Nucleus accumbens (tissue), 56 donors: ENCODE data around the gene HOXB3.

Experiments used
- DNase-seq, 56 donors: peaks; one replicate each; lab custom pipeline; 2025; lab: John Stamatoyannopoulos, UW

The HOXB3 gene

DNA sequence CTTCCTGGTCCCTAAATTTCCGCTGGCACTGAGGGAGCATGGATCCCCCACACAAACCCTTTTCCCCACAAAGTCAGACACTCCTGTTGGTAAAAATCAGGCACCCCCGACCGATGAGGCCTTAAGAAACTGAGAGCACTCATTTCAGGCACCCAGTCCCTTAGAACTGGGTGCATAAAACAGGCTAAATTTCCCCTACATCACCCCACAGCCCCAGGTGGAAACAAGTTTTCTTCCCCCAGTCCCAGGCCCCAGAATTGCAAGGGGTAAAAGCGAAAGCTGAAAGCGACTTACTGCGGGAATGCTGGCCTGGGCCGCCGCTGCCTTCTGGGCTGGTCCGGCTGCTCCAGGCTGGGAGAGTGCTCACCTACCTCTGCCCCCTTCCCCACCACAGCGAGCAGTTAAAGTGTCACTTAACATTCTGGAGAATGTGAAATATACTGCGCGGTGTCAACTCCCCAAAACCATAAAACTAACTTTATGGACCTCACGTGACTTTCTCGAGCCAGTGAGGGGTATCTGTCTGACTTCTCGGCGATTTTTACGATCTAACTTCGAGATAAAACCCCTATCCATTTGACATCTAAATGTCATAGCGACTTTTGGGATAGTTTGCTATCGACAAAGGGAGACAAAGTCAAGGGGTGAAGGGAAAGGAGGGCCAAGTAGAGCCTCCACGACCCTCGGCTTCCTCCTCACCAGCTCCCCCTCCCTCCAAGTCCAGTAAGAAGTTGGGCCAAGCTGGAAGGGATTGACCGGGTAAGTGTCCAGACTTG is at the start of gene HOXB3:
Gene HOXB3 (minus strand): TSS at position 411 of the 776 bp plus-strand sequence. CDS start 37,767 bp downstream, outside the sequence.
- DNase-seq = no peak

DNA sequence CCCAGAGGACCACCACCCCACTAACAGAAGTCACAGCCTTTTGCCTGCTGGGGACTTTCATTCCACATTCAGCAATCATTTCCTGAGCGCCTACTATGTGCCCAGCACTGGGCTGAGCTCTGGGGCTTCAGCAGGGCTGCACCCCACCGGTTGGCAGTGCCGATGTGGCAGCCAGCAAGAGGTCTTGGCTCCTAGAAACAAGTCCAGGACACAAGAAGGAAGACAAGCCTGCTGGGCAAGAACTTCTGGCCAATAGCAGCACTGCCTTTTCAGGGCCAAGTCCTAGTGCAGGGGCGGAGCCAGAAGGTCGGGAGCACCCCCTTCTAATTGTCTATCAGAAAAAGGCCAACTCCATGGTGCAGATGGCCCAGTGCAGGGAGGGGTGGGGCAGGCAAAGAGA is 49.1 kb upstream of the HOXB3 start:
- no peak for DNase-seq

DNA sequence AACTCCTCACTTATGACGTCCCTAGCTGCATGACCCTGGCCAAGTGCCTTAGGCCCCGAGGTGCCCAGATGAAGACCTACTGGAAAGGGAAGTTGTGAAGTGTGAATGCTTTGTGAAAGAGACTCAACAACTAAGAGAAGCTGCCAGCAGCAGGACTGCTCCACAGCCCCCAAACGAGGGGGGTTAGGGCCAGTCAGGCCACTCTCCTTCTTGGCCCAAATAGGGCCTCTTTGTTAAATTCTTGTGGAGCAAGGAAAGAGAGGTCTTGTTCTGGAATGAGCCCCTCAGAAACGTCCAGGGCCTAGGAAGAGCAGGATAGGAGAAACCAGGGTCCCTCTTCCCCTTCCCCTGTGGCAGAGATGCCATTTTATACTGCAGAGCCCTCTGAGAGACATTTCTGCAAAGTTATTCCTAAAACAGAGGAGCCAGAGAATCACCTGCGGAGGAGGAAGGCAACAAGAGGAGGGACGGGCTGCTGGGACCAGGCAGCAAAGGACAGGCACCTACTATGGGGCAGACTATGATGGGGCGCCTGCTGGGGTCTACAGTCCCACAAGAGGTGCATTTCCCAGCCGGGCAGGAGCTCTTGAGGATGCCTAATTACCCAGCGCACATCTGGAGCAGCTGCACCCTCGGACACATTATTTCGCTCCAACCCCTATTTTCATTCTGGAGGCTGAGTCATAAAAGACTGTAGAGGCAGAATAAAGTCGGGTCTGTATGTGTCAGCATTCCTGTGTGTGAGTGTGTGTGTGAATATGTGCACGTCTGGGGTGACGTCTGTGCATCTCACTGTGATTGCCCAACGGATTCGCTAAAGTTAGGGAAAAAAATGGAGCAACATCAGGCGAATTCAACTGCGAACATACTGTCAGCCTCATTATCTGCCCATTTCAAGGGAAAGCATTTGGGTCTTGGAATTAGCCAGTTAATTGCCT is 47.6 kb upstream of the HOXB3 start:
- DNase-seq = no peak

DNA sequence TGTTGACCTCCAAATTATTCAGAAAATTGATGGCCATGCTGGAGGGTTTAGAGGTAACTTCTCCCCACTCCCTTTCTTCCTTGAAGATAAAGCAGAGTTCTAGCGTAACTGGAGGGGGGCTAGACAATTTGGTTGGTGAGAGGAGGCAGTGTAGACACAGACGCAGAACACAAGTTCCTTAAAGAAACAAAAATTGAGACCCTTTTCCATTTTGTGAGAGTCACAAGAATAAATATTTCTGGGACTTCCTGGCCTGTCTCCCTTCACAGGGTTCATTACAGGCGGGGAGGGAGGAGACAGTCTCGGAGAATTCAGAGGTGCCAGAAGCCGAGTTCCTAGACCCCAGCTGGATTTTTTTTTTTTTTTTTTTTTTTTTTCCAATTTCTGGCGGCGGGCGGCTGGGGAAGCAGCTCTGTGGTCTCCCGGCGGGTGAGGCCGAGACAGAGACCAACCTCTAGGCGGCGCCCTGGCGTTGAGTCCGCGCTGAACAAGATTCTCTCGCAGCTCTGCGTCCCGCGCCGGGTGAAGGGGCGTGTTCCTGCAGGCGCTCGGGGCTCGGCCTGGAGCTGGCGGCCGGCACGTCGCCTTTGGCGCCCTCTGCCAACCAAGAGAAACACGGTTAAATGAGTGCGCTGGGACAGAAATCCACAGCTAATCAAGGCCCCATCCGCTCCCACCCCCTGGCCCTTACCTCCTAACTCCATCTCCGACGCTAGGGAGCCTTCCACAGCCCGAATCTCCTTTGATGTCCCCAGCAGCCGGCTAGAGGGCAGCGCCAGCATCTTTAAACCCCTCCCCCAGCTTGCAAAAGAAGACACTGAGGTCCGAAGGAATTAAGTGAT is 46.4 kb upstream of the HOXB3 start:
- DNase-seq = peak in 7 of 56 donors; percentile 5 to 34 (median 7)

DNA sequence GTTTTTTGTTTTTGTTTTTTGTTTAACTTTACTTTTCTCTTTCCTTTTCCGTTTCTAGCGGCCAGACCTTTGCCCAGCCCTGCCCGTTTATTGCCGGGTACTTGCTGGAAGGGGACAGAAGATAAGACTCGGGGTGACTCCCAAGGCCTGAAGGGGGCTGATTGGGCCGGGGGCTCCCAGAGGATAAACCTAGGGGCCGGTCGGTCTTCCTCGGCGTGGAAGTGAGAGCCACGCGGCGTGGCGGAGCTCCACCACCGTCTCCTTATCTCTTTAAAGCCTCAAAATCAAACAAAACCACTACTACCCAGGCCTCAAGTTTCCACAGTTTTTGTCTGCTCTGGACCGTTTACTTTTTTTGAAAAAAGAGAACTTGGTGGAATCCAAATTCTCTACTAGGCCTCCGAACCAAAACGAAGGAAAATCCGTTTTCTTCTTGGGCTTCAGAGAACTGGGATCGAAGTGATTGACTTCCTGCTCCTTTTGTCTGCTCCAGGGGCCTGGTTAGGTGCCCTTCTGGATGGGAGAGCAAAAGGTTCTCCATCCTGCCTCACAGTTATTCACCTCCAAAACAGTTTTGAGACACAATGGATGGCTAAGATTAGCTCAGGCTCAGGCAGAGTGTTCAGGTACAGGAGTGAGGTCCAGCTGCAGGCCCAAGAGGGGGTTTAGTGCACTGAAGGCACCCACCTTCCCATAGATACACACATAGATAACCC is 44.6 kb upstream of the HOXB3 start:
- DNase-seq = no peak

DNA sequence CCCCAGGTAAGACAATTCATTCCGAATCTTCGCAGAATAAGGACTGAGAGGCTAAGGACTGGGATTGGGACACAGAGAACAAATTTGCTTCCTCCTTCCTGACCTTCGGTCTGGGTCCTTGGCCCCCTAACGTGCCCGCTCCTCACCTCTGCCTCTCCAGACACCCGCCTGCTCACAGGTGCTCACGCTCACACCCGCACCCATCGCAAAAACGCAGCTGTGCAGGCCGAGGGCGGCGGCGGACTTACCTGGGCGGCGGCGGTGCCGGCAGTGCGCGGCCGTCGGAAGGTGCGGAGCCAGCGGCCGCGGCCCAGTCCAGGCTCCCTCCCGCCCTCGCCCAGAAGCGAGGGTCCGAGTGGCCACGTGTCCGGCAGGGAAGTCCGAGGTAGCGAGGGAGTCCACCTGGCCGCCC is 43.2 kb upstream of the HOXB3 start:
- DNase-seq = no peak

DNA sequence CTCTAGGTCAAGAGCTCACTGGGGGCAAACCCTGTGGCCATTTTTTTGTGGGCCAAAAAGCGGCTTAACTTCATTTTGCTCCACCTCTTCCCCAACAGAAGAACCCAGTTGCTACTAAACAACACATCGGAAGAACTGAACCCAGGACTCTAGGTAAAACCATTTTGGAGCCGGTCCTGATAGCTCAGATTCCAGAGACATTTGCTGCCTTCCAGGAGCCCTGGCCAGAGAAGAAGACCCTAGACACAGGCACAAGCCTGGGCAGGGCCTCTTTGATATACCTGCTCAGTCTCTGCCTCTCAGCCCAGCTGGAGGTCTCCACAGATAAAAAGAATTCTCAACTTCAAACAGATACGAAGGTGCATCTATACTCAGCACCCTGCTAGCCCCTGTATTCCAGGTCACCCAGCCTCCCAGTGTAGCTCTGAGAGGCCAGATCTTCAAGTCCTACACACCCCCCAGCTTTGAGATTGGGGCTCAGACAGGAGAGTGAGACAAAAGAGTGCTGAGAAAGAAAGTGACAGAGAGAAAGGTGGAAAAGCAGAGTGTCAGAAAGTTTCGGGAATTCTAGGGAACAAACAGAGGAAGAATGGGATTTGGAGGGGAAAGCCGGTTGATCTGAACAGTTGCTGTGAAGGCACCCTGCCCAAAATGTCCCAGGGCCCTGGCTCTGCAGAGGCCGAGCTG is 42.7 kb upstream of the HOXB3 start:
- DNase-seq = no peak

DNA sequence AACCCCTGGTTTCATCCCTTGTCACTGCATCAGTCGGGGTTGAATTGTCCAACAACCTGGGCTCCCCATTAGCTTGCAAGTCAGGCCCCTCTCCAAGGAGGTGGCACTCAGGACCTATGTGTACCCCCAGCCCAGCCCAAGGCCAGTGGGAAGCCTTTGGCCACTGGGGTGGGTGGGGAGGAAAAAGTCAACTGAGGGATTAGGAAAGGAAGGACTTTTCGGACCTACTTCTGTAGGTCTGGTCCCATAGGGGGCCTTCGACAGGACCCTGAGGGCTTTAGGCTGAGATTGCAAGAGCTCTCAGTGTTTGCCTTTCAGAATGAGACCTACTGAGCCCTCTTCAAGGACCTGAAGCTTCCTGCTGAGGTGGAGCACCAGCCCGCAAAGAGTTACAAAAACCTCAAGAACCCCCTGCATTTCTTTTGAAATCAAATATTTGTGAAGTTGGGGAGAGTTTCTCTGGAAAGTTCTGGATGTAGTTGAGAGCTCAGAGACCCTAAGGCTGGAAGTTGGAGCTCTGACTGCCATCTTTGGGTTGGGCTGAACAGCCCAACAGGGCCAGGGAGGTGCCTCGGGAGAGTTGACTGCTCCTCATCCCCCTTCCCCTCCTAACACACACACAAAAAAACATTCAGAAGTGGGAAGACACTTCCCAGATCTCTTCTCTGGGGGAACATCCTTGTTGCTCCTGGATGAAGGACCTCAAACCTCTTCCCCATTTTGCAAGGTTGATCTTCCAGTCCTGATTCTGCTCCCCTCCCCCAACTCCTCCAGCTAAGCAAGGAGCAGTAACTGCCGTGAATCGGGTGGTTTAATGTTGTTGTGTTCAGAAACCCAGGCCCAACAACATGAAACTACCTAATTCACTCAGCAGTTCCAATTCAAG is 41.9 kb upstream of the HOXB3 start:
- no peak for DNase-seq

DNA sequence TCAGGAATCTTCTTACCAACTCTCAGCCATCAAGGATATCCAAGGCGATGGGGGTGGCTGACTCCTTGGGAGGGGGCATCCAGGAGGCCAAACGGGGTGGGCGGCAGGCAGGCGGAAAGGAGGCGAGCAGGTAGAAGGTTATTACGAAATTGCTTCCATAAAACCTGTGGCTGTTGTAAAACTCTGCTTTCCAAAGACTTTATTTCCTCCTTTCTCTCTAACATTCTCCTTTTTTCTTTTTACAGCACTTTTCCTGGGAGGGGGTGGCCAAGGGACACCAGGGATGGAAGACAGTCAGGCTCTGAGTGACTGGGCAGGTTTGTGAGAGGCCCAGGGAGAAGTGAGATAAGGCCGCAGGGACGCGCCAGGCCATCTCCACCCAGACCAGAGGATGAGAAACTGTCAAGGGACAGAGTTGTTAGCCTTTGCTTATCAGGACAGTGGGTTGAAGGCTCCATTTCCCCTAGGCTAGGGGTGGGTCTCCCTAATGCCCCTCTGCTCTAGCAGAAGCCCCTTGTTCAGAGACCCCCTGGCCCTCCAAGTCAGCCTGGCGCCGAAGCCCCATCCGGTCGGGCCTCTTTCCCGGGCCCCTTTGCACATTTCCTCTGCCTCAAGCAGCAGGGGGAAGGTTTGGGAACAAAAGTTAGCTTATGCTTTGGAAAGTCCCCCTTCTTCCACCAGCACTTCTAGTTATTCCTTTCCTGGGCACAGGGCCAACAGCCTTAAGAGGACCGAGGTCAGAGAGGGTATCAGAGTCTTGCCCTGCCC is 41.1 kb upstream of the HOXB3 start:
- DNase-seq = no peak

DNA sequence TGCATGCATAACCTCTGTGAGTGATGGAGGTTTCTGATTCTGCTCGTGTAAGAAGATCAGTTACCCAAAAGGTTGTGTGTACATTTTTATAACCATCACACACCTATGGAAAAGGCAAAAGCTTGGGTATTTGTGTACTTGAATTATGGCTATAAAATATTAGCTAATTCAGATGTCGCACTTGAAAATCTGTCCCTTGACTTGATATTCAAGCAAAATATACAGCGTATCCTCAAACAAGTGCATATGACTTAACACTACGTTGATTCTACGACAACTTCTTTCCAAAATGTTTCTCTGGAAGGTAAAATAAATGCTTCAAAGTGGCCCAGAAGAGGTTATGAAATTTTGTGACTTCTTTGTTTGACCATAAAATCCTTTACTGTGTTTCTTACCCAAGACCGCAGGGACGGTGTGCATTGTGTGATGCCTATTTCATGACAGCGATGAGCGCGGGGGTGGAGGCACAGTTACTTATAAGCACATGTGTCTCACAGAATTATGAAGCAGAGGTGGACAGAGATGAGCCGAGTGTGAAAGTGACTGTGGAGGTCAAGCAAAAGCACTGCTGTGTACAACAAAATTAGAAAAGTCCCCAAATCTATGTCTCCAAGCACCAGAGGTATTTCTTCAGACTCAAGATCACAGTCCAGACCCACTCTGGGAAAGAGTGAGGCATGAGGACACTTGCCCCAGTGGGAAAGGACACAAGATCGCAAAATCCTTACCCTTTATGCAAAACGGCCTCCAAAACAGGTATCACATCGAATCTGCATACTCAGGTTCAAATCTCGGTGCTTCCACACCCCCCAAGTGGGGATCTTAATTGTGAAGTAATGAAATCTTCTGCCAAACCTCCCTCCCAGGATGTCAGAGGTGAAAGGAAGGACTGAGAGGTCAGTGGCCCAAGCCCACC is 40.2 kb upstream of the HOXB3 start:
- no peak for DNase-seq

DNA sequence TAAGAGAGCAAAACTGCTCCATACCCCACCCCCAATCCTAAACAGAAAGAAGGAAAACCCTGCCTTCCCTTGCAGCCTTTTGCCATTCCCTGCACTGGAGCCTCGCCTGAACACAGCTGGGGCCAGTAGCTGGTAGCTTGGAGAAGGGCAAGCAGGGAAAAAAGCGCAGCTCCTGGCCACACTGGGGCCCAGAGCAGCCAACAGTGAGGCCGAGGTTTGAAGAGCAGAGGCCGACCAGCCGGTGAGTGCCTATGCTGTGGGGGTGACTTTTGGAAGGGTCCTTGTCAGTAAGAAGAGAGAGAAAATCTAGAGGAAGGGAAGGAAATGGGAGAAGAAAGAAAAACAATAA is 39.3 kb upstream of the HOXB3 start:
- no peak for DNase-seq

DNA sequence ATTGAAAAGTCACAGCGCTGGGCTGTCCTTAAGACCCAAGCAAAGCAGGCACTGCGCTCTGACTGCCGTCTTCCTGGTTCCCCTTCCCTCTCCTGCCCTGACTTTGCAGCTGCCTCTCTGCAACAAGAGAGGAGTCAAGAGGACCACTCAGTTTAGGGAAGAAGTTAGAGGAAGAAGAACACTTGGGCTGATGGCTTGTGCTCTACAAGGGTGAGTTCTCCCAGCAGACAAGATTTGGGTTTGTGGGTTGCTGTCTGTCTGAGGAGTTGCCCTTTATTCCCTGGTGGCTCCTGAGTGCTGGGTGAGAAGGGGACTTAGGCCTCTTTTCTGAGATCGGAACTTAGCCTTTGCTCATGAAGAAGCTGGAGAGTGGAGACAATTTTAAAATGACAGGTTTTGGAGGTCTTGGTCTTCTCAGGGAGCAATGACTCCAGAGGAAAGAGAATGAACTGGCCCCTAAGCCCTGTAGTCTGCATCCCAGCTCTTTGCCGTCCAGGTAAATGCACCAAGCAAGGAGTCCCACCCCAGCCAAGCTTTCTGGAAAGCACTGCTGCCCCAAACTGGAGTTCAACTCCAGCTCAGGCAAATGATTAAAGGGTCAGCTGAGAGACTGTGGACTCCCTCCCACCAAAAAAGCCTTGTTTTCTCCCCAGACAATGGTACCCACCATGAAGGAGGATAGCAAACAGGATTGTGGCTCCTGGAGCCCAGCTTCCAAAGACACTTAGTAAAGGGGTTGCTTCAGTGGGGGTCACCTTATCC is 38.8 kb upstream of the HOXB3 start:
- DNase-seq = no peak

DNA sequence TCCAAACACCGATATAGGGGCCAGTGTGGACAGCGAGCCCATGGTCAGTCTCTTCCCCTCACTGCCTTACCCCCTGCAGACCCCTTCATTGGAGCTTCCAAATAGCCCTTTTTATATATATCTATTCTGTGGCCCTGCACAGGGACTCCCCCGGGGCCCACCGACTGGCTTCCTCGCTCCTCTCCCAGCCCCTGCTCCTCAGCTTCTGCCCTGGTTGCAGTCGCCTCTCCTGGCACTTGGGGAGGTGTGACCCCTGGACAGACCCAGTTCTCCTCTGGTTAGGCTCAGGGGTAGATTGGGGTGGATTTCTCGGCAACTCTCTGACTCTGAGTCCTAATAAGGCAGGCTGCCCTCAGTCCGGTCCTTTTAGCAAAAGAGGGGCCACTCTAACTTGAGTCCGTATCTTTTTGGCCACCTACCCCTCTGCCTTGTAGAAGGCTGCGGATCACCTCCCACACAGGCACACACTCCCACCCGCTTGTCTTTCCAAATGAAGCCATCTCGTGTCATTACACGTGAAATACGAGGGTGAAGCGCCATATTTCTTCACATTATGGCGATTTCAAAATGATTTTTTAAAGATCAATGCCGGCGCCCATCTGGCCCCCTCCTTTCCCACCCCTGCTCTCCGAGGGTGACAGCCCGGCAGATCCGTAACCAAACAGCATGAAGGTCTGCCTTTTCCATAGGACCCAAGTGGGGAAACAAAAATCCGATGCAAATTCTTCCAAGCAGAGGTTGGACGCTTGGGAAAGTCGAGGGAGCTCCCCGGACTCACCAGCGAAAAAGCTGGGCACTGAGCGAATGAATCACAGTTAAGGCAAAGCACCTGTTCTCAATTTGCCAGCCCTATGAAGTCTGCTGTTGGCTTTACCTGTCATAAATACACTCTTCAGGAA is 37.8 kb upstream of the HOXB3 start:
- no peak for DNase-seq

DNA sequence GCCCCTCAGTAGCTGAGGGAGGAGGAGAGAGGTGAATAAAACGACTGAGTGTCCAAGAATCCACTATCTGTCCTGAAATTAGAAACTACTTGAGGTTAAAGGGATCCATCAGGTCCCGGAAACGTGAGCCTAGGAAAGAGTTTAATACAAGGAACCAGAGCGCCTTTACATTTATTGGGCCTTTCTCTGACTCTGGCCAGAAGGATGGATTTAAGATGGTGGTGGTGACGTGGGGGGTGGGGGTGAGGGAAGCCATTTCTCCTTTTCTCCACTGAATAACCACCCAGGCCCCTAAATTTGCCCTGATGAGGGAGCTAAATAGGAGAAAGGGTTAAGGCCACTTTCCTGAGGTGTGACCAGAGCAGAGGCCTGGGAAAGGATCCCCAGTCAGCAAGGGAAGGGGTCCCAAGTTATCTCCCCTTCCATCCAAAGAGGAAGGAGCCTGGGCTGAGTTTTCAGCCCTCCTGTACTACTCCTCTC is 37.1 kb upstream of the HOXB3 start:
- DNase-seq = no peak
